Measurements from ENCODE around the gene NDUFAF7. TPM values are rescaled to one million over a fixed set of nuclear protein-coding genes. Genes with fewer than 3 reads are reported as not detected.

Gene NDUFAF7
- total and polyA plus RNA-seq, 2 of the 13 experiments (the other 11 are each of a cell fraction or from before 2014, with no cell fraction given): 27.0 to 40.8 TPM

- Histone ChIP-seq H2AFZ (ENCODE audit: low read length) (no peak overlapping the region), H3K79me2 (ENCODE audit: insufficient read depth, low read length) (peaks cover 6% of the 10 kb centered on the region), H3K36me3 (replicated peaks in 1 of 2; ENCODE audit: control insufficient read depth in 1 of 2, insufficient read depth in 2 of 2, low read length in 2 of 2) (peaks cover 23 to 79% of the 10 kb centered on the region in 2 experiments), H4K20me1 (ENCODE audit: insufficient read depth, low read length) (0 out of 2 replicates have a peak, but pooled peaks cover 3% of the 10 kb centered on the region), H3K4me3 (replicated peaks in 1 of 3; ENCODE audit: insufficient read depth in 1 of 3, low read depth in 2 of 3, low read length in 3 of 3) (no peak overlapping the region), H3K27me3 (ENCODE audit: control insufficient read depth in 1 of 2, insufficient read depth in 2 of 2, low read length in 2 of 2) (no peaks in the 10 kb centered on the region), H3K9me3 (ENCODE audit: low read length) (no peaks in the 10 kb centered on the region), H3K4me1 (ENCODE audit: insufficient read depth, low read length) (0 out of 2 replicates have a peak, but pooled peaks cover 2% of the 10 kb centered on the region), H3K4me2 (ENCODE audit: low read depth, low read length) (no peak overlapping the region), H3K27ac (ENCODE audit: extremely low read length, insufficient read depth, low read length) (no peak overlapping the region), H3K9ac (ENCODE audit: insufficient read depth, low read depth, low read length) (no peak overlapping the region)
- no TSS peak for BruUV-seq (replicated peaks)
- FAIRE-seq (no peak), ATAC-seq (no peak), DNase-seq (ENCODE audit: low spot score) (no peak)
- in situ Hi-C loops (cut with HindIII; ENCODE audit: extremely low pct_ligation_motif_present, low pct_unique_long_range_greater_than_20kb): no loop called here
- ChIA-PET POLR2A (interaction anchor here (1.2 kb wide), 1 partner anchor 12 kb away, joined by 8 read pairs; the partner anchor contains the start of genes CEBPZ and NDUFAF7), CTCF (ENCODE audit: low intra/inter-chr PET ratio, low total read pairs) (no interaction called here)
- over 99% methylated on average over 4 of the region's 4 CpGs for WGBS (ENCODE audit: low lambda C conversion rate)
- intact Hi-C loops (cut with micrococcal nuclease; ENCODE audit: unreplicated experiment): no loop called here
- TF ChIP-seq LBX2 (CRISPR knock-in tag; IDR thresholded peaks at IDR 0.05; ENCODE audit: borderline replicate concordance) (no peak), NFATC3 (CRISPR knock-in tag; IDR thresholded peaks at IDR 0.05) (no peak), KMT2B (CRISPR knock-in tag; IDR thresholded peaks at IDR 0.05) (no peak), KLF12 (CRISPR knock-in tag; IDR thresholded peaks at IDR 0.05; ENCODE audit: borderline replicate concordance) (no peak), ZNF629 (CRISPR knock-in tag; conservative IDR thresholded peaks at IDR 0.05) (no peak), ZBTB8A (CRISPR knock-in tag; IDR thresholded peaks at IDR 0.05; ENCODE audit: borderline replicate concordance, low read depth) (no peak), POLR2AphosphoS2 (IDR thresholded peaks at IDR 0.05; ENCODE audit: low read depth, low read length) (no peak), BCL3 (CRISPR knock-in tag; IDR thresholded peaks at IDR 0.05) (no peak), ZSCAN30 (CRISPR knock-in tag; IDR thresholded peaks at IDR 0.05) (no peak), ATF7-NPFF (CRISPR knock-in tag; IDR thresholded peaks at IDR 0.05; ENCODE audit: low read depth) (no peak), GABPA (IDR thresholded peaks at IDR 0.05; ENCODE audit: low read depth, low read length) (no peak), GABPA (CRISPR knock-in tag; IDR thresholded peaks at IDR 0.05; ENCODE audit: low read depth) (no peak), ZSCAN22 (CRISPR knock-in tag; IDR thresholded peaks at IDR 0.05) (no peak), PREB (CRISPR knock-in tag; IDR thresholded peaks at IDR 0.05) (no peak), ZNF660 (CRISPR knock-in tag; IDR thresholded peaks at IDR 0.05; ENCODE audit: borderline replicate concordance, low read depth) (no peak), ADNP (CRISPR knock-in tag; IDR thresholded peaks at IDR 0.05) (no peak), ISX (CRISPR knock-in tag; conservative IDR thresholded peaks at IDR 0.05) (no peak), DZIP1 (CRISPR knock-in tag; IDR thresholded peaks at IDR 0.05) (no peak), ZNF589 (CRISPR knock-in tag; conservative IDR thresholded peaks at IDR 0.05) (no peak), MIER2 (CRISPR knock-in tag; IDR thresholded peaks at IDR 0.05) (no peak)
Observed at GRCh38 chr2:37219046-37219445, 12.4 kb upstream of the NDUFAF7 start.
